H1 (cell line): ENCODE results near the gene TCEANC2. TPM values are rescaled to one million over a fixed set of nuclear protein-coding genes. Genes with fewer than 3 reads are reported as not detected.
"Not testable (repeated sequence)": the region's sequence is repeated elsewhere in the genome, so short reads cannot be mapped to it uniquely, and the experiment has no call there.

Experiments
- CTCF ChIA-PET: fragments of 300-600 bp; sonication (Branson Sonifier 250); formaldehyde crosslinking; loops from one replicate; lab custom pipeline; 2021; ENCODE audit not compliant: partially characterized antibody; lab: Charles Lee
- POLR2A ChIA-PET: fragments of 300-600 bp; sonication (Branson Sonifier 250); formaldehyde crosslinking; loops from one replicate; lab custom pipeline; 2021; ENCODE audit warnings: inconsistent platforms; ENCODE audit not compliant: partially characterized antibody; lab: Charles Lee
- DNase-seq, 2 experiments: peaks; one replicate each; pipeline versions ENCODE4 v3.0.0 to v3.0.0-alpha.2; 2010 to 2022; ENCODE audit warnings: low spot score in 2 of 2, low read depth in 1 of 2, mixed read lengths in 1 of 2
- FAIRE-seq: peaks from 2 replicates; lab custom pipeline; 2011; peaks lifted over from hg19 to GRCh38; lab: Jason Lieb, UNC
- H2AFZ ChIP-seq: 2 replicates; pipeline ENCODE4 v1.8.1; 2012; ENCODE audit warnings: low read length, inconsistent platforms
- H2AK5ac ChIP-seq: 2 replicates; pipeline ENCODE4 v1.6.1; 2013; ENCODE audit warnings: low read depth, low read length
- H2BK120ac ChIP-seq: replicated peaks from 2 replicates; pipeline ENCODE3; 2013; ENCODE audit warnings: low read depth, low read length, inconsistent platforms
- H2BK12ac ChIP-seq: 2 replicates; pipeline ENCODE4 v1.6.1; 2013; ENCODE audit warnings: low read depth, low read length
- H2BK15ac ChIP-seq: 2 replicates; pipeline ENCODE4 v1.6.1; 2013; ENCODE audit warnings: low read length
- H2BK20ac ChIP-seq: 2 replicates; pipeline ENCODE4 v1.6.1; 2013; ENCODE audit warnings: low read length
- H2BK5ac ChIP-seq: 2 replicates; pipeline ENCODE4 v1.6.1; 2013; ENCODE audit warnings: low read depth, low read length
- H3K14ac ChIP-seq: 2 replicates; pipeline ENCODE4 v1.6.1; 2013; ENCODE audit warnings: inconsistent platforms; ENCODE audit not compliant: insufficient read length
- H3K18ac ChIP-seq: 2 replicates; pipeline ENCODE4 v1.6.1; 2013; ENCODE audit warnings: low read length; ENCODE audit errors: extremely low read depth
- H3K23ac ChIP-seq: 2 replicates; pipeline ENCODE4 v1.6.1; 2013; ENCODE audit warnings: inconsistent platforms; ENCODE audit not compliant: insufficient read length
- H3K23me2 ChIP-seq: 2 replicates; pipeline ENCODE4 v1.6.1; 2013; ENCODE audit warnings: low read depth, low read length
- H3K27ac ChIP-seq: 2 replicates; pipeline ENCODE4 v1.6.1; 2011; ENCODE audit warnings: low read depth, low read length, inconsistent platforms
- H3K27me3 ChIP-seq, 4 experiments: replicated peaks in 1 of 4; 1 replicate in 1 of 4; 2 replicates in 3 of 4; pipeline versions ENCODE4 v1.6.1 to v1.8.1; 2011 to 2013; ENCODE audit warnings: low read length in 3 of 4, mild to moderate bottlenecking in 3 of 4, inconsistent platforms in 2 of 4, mixed read lengths in 2 of 4, moderate library complexity in 1 of 4; ENCODE audit not compliant: control insufficient read depth in 3 of 4, insufficient read depth in 3 of 4; ENCODE audit errors: extremely low read depth in 1 of 4
- H3K36me3 ChIP-seq, 4 experiments: 2 replicates each; pipeline versions ENCODE4 v1.6.1 to v1.8.1; 2011 to 2013; ENCODE audit warnings: mild to moderate bottlenecking in 4 of 4, low read length in 3 of 4, moderate library complexity in 2 of 4, control low read depth in 1 of 4, inconsistent platforms in 1 of 4; ENCODE audit not compliant: insufficient read depth in 4 of 4, control insufficient read depth in 2 of 4
- H3K4ac ChIP-seq: replicated peaks from 2 replicates; pipeline ENCODE3; 2013; ENCODE audit warnings: low read length, low read depth, mixed read lengths, inconsistent platforms; ENCODE audit not compliant: insufficient read length
- H3K4me1 ChIP-seq, 4 experiments: replicated peaks in 1 of 4; 1 replicate in 1 of 4; 2 replicates in 3 of 4; pipeline versions ENCODE4 v1.6.1 to v1.8.1; 2011 to 2013; ENCODE audit warnings: low read length in 3 of 4, inconsistent platforms in 2 of 4, mixed read lengths in 1 of 4; ENCODE audit not compliant: insufficient read depth in 4 of 4, control insufficient read depth in 3 of 4
- H3K4me2 ChIP-seq, 2 experiments: 2 replicates each; pipeline versions ENCODE4 v1.6.1 to v1.8.1; 2011 to 2013; ENCODE audit warnings: low read depth in 2 of 2, low read length in 2 of 2, control low read depth in 1 of 2, inconsistent platforms in 1 of 2, mild to moderate bottlenecking in 1 of 2; ENCODE audit not compliant: insufficient read depth in 1 of 2
- H3K4me3 ChIP-seq, 4 experiments: fragments of 200-600, 300-600 bp in 1 of 4; sonication (generic), shearing (Covaris generic), sonication (Bioruptor Twin) in 1 of 4; 2 replicates each; pipeline versions ENCODE4 v1.5.1 to v1.8.1; 2011 to 2016; ENCODE audit warnings: low read length in 4 of 4, low read depth in 3 of 4, control low read depth in 2 of 4, inconsistent platforms in 2 of 4, mild to moderate bottlenecking in 2 of 4, mixed read lengths in 1 of 4, moderate library complexity in 1 of 4; ENCODE audit not compliant: insufficient read depth in 2 of 4; ENCODE audit errors: extremely low read depth in 1 of 4
- H3K56ac ChIP-seq: replicated peaks from 2 replicates; pipeline ENCODE3; 2013; ENCODE audit warnings: low read depth, mild to moderate bottlenecking, mixed read lengths, low read length, inconsistent platforms; ENCODE audit not compliant: insufficient read length
- H3K79me1 ChIP-seq: 2 replicates; pipeline ENCODE4 v1.6.1; 2013; ENCODE audit warnings: low read depth, low read length, control low read depth
- H3K79me2 ChIP-seq, 2 experiments: 2 replicates each; pipeline versions ENCODE4 v1.6.1 to v1.8.1; 2012 to 2013; ENCODE audit warnings: low read length in 2 of 2, mild to moderate bottlenecking in 2 of 2, inconsistent platforms in 1 of 2; ENCODE audit not compliant: insufficient read depth in 2 of 2, control insufficient read depth in 1 of 2
- H3K9ac ChIP-seq, 4 experiments: replicated peaks in 1 of 4; 1 replicate in 1 of 4; 2 replicates in 3 of 4; pipeline versions ENCODE4 v1.6.1 to v1.8.1; 2011 to 2013; ENCODE audit warnings: low read depth in 3 of 4, low read length in 3 of 4, control low read depth in 2 of 4, mild to moderate bottlenecking in 2 of 4, moderate library complexity in 2 of 4, inconsistent platforms in 1 of 4; ENCODE audit errors: extremely low read depth in 1 of 4
- H3K9me3 ChIP-seq, 2 experiments: 2 replicates each; pipeline versions ENCODE4 v1.6.1 to v1.8.1; 2012 to 2013; ENCODE audit warnings: mild to moderate bottlenecking in 2 of 2, moderate library complexity in 2 of 2, control low read depth in 1 of 2, inconsistent platforms in 1 of 2, low read depth in 1 of 2, low read length in 1 of 2, mixed read lengths in 1 of 2; ENCODE audit not compliant: insufficient read depth in 2 of 2
- H4K20me1 ChIP-seq, 2 experiments: replicated peaks in 1 of 2; 2 replicates each; pipeline versions ENCODE3 to v1.8.1; 2011 to 2013; ENCODE audit warnings: inconsistent platforms in 2 of 2, low read length in 2 of 2, mild to moderate bottlenecking in 1 of 2; ENCODE audit not compliant: insufficient read depth in 2 of 2, control insufficient read depth in 1 of 2
- H4K5ac ChIP-seq: 2 replicates; pipeline ENCODE4 v1.6.1; 2013; ENCODE audit warnings: low read length, low read depth, mixed read lengths, inconsistent platforms; ENCODE audit not compliant: insufficient read length
- H4K8ac ChIP-seq: 2 replicates; pipeline ENCODE4 v1.8.0; 2013; ENCODE audit warnings: mild to moderate bottlenecking, moderate library complexity, low read length, inconsistent platforms; ENCODE audit not compliant: insufficient read depth; ENCODE audit errors: extremely low read depth
- H4K91ac ChIP-seq: replicated peaks from 2 replicates; pipeline ENCODE3; 2013; ENCODE audit warnings: low read length, mixed read lengths, inconsistent platforms; ENCODE audit not compliant: insufficient read length
- WGBS, 2 experiments: shearing (Covaris generic) in 1 of 2; methylation state at CpG; one replicate each; pipeline versions ENCODE4 v1.1.6 to v1.1.7; 2013 to 2015; ENCODE audit warnings: low lambda C conversion rate in 2 of 2, mixed read lengths in 2 of 2, inconsistent platforms in 1 of 2, low coverage in 1 of 2, missing lambda C conversion rate in 1 of 2; ENCODE audit not compliant: insufficient replicate concordance in 2 of 2, insufficient coverage in 1 of 2, insufficient read length in 1 of 2; ENCODE audit errors: extremely low coverage in 1 of 2, missing lambda C conversion rate in 1 of 2; 5-methylcytosine and 5-hydroxymethylcytosine counted together
- polyA plus RNA-seq, 7 experiments: library from polyadenylated mRNA; depleted of rRNA in 3 of 7; stranded (reverse) in 5 of 7; unstranded in 2 of 7; fragments of >200 nt in 5 of 7; fragments of 200-250 nt in 2 of 7; gene quantifications; 1 replicate in 5 of 7; 2 replicates in 1 of 7; 4 replicates in 1 of 7; pipeline versions ENCODE4 v1.2.1 to v1.2.3, GENCODE V29; 2011 to 2013; ENCODE audit warnings: missing spikeins in 2 of 7, mixed read lengths in 2 of 7
- total RNA-seq: library from RNA; stranded (reverse); fragmentation: NEBNext Ultra II Directional; extraction: Animal tissue kit (Norgen Biotek cat#: 25700); gene quantifications from 2 replicates; pipeline ENCODE4 v1.2.1, GENCODE V29; 2021

The TCEANC2 gene
- total and polyA plus RNA-seq, 2 of the 8 experiments (the other 6 are each of a cell fraction or from before 2014, with no cell fraction given): 4.2 to 8.2 TPM

- H3K14ac ChIP-seq, FAIRE-seq: not testable (repeated sequence)
Observed at GRCh38 chr1:54024811-54025210, 28.6 kb upstream of the TCEANC2 start.

More at GRCh38 chr1:54024811-54025210, 28.6 kb upstream of the TCEANC2 start:
- H2BK5ac ChIP-seq, H2BK120ac ChIP-seq, H2BK12ac ChIP-seq, H3K27ac ChIP-seq, H3K27me3 ChIP-seq, H3K4me1 ChIP-seq, H3K56ac ChIP-seq, DNase-seq, H4K8ac ChIP-seq, H4K5ac ChIP-seq, H3K23ac ChIP-seq, H4K20me1 ChIP-seq, H3K4me2 ChIP-seq, H3K23me2 ChIP-seq, H3K9ac ChIP-seq, H2BK20ac ChIP-seq, H2AFZ ChIP-seq, H3K4me3 ChIP-seq, H2BK15ac ChIP-seq, H3K79me2 ChIP-seq, H4K91ac ChIP-seq, H3K79me1 ChIP-seq, POLR2A ChIA-PET, H3K4ac ChIP-seq, H3K9me3 ChIP-seq, H3K36me3 ChIP-seq, H2AK5ac ChIP-seq, H3K18ac ChIP-seq: not testable (repeated sequence)
- 72% methylated on average over 1 of the region's 1 CpG; no CpG with 5 or more reads in 1 of the 2 experiments for WGBS, 2 experiments
- CTCF ChIA-PET: interaction anchor here (1.0 kb wide), 1 partner anchor 13 kb away, joined by 3 read pairs; no protein-coding TSS in a partner anchor
